ENCODE results near the gene CCNG2.

GRCh38 chr4:77176640-77177039 lies 19.6 kb downstream of the CCNG2 start:
- TF ChIP-seq CTCF (IDR thresholded peaks at IDR 0.05) (no peak), POLR2A (IDR thresholded peaks at IDR 0.05) (no peak)
